ENCODE results near the gene DENND5A. TPM values are rescaled to one million over a fixed set of nuclear protein-coding genes. Genes with fewer than 3 reads are reported as not detected.

The DENND5A gene
- polyA plus RNA-seq, 3 donors, result 24.4 to 291 (median 37.5) TPM

DNA sequence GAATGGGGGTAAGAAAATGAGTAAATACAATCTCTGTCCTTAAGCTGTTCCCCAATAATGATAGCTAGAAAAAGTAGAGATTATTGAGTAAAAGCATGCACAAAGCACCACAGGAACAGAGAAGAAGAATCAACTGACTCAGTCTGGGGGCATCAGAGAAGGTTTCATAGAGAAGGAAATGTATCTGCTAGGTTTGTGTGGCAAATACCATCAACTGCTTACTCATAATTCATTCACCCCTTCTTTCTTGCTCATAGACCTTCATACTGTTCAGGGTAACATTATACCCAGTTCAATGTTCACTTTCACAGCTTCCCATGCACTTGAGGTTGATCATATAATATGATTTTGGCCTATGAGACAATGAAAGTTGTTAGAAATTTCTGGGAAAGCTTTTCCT, 88.6 kb downstream of the DENND5A start:
- Histone ChIP-seq H3K4me1 (ENCODE audit: control insufficient read depth in 1 of 2, insufficient read depth in 2 of 2, low read length in 2 of 2) (no peaks in the 10 kb centered on the region), H3K9me3 (replicated peaks in 1 of 2; ENCODE audit: control insufficient read depth in 1 of 2, insufficient read depth in 1 of 2, low read length in 2 of 2) (no peaks in the 10 kb centered on the region), H4K20me1 (ENCODE audit: insufficient read depth, low read length) (peaks cover 34% of the 10 kb centered on the region), H3K79me2 (ENCODE audit: insufficient read depth, low read length) (peaks cover 8% of the 10 kb centered on the region), H3K27ac (ENCODE audit: low read depth in 1 of 2, low read length in 2 of 2) (no peak overlapping the region), H2AFZ (ENCODE audit: insufficient read depth, low read depth, low read length, poor library complexity, severe bottlenecking) (no peak overlapping the region), H3K9ac (ENCODE audit: insufficient read depth, low read length, poor library complexity, severe bottlenecking) (no peak overlapping the region), H3K4me3 (replicated peaks in 1 of 3; ENCODE audit: low read depth in 2 of 3, low read length in 3 of 3) (no peak overlapping the region), H3K27me3 (ENCODE audit: control insufficient read depth in 2 of 2, insufficient read depth in 2 of 2, low read length in 2 of 2) (no peaks in the 10 kb centered on the region), H3K4me2 (replicated peaks; ENCODE audit: extremely low read depth, low read length, poor library complexity, severe bottlenecking) (no peak overlapping the region), H3K36me3 (replicated peaks in 1 of 2; ENCODE audit: control insufficient read depth in 1 of 2, insufficient read depth in 2 of 2, low read length in 2 of 2) (peaks cover 67 to 93% of the 10 kb centered on the region in 2 donors)
- peaks cover 0 to 2% (median 0%) of the 10 kb centered on the region in 7 donors for H3K9me3 Mint-ChIP-seq
- DNase-seq, result no peak
- no peaks in the 10 kb centered on the region for H3K27me3 Mint-ChIP-seq (ENCODE audit: low read depth in 3 of 3)
- intact Hi-C loops (cut with micrococcal nuclease), result loop anchor here in 1 of 2 donors (10.0 kb wide), 1 partner anchor 148 kb away; no protein-coding TSS in a partner anchor
- TF ChIP-seq, protein P1, sequence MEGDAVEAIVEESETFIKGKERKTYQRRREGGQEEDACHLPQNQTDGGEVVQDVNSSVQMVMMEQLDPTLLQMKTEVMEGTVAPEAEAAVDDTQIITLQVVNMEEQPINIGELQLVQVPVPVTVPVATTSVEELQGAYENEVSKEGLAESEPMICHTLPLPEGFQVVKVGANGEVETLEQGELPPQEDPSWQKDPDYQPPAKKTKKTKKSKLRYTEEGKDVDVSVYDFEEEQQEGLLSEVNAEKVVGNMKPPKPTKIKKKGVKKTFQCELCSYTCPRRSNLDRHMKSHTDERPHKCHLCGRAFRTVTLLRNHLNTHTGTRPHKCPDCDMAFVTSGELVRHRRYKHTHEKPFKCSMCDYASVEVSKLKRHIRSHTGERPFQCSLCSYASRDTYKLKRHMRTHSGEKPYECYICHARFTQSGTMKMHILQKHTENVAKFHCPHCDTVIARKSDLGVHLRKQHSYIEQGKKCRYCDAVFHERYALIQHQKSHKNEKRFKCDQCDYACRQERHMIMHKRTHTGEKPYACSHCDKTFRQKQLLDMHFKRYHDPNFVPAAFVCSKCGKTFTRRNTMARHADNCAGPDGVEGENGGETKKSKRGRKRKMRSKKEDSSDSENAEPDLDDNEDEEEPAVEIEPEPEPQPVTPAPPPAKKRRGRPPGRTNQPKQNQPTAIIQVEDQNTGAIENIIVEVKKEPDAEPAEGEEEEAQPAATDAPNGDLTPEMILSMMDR (IDR thresholded peaks at IDR 0.05), result no peak
- H3K4me3 Mint-ChIP-seq, result no peak overlapping the region
- H3K27ac Mint-ChIP-seq, result no peak overlapping the region
- no peaks in the 10 kb centered on the region for H3K4me1 Mint-ChIP-seq
- H3K36me3 Mint-ChIP-seq, result peaks cover 79 to 96% of the 10 kb centered on the region in 2 donors

DNA sequence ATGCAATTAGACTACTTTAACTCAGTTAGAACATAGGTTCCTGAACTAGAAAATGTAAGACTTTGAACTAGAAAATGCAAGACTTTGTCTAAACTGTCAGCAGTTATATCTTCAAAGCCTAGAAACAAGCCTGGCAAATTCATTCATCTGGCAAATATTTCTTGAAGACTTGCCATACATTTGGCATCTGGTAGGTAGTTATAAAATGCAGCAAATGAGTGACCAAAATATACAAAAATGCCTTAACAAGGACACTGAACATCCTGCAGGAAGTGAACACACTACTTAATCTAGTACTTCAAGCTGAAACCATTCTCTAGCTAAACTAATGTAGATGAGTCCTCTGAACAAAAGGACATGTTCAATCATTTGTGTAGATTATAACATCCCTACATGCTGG, 89.0 kb downstream of the DENND5A start:
- TF ChIP-seq, protein P1 (IDR thresholded peaks at IDR 0.05), result no peak
- Mint-ChIP-seq H3K36me3 (peaks cover 79 to 95% of the 10 kb centered on the region in 2 donors), H3K27me3 (ENCODE audit: low read depth in 3 of 3) (no peaks in the 10 kb centered on the region), H3K4me3 (no peak overlapping the region), H3K27ac (no peak overlapping the region), H3K9me3 (peaks cover 0 to 2% (median 0%) of the 10 kb centered on the region in 7 donors), H3K4me1 (no peaks in the 10 kb centered on the region)
- Histone ChIP-seq H3K9me3 (replicated peaks in 1 of 2; ENCODE audit: control insufficient read depth in 1 of 2, insufficient read depth in 1 of 2, low read length in 2 of 2) (no peaks in the 10 kb centered on the region), H3K4me3 (replicated peaks in 1 of 3; ENCODE audit: low read depth in 2 of 3, low read length in 3 of 3) (no peak overlapping the region), H3K27me3 (ENCODE audit: control insufficient read depth in 2 of 2, insufficient read depth in 2 of 2, low read length in 2 of 2) (no peaks in the 10 kb centered on the region), H3K4me2 (replicated peaks; ENCODE audit: extremely low read depth, low read length, poor library complexity, severe bottlenecking) (no peak overlapping the region), H3K4me1 (ENCODE audit: control insufficient read depth in 1 of 2, insufficient read depth in 2 of 2, low read length in 2 of 2) (no peaks in the 10 kb centered on the region), H3K79me2 (ENCODE audit: insufficient read depth, low read length) (peaks cover 8% of the 10 kb centered on the region), H3K36me3 (replicated peaks in 1 of 2; ENCODE audit: control insufficient read depth in 1 of 2, insufficient read depth in 2 of 2, low read length in 2 of 2) (peaks cover 70 to 93% of the 10 kb centered on the region in 2 donors), H3K9ac (ENCODE audit: insufficient read depth, low read length, poor library complexity, severe bottlenecking) (no peak overlapping the region), H2AFZ (ENCODE audit: insufficient read depth, low read depth, low read length, poor library complexity, severe bottlenecking) (no peak overlapping the region), H4K20me1 (ENCODE audit: insufficient read depth, low read length) (peaks cover 38% of the 10 kb centered on the region), H3K27ac (ENCODE audit: low read depth in 1 of 2, low read length in 2 of 2) (no peak overlapping the region)
- DNase-seq, result no peak
- intact Hi-C loops (cut with micrococcal nuclease), result loop anchor here in 1 of 2 donors (10.0 kb wide), 1 partner anchor 149 kb away; no protein-coding TSS in a partner anchor

Measured in CD14-positive monocyte (primary cell).